Smooth muscle cell of bladder (primary cell): ENCODE measurements around the gene RBM41. TPM values are rescaled to one million over a fixed set of nuclear protein-coding genes. Genes with fewer than 3 reads are reported as not detected.

Source experiments
- total RNA-seq: library from RNA; depleted of rRNA; stranded (reverse); fragments of >200 nt; gene quantifications from 2 replicates; pipeline ENCODE4 v1.2.3, GENCODE V29; 2014

Gene RBM41
- 11.8 and 13.2 TPM in 2 replicates for total RNA-seq

GRCh38 chrX:107118322-107119147, at the start of gene RBM41:
RBM41 (minus strand) TSS chrX:107118822; CDS start chrX:107118773, 49 bp downstream.

Other genes with a start within 250 kb of the RBM41 start
- gene RIPPLY1, start 215.5 kb downstream of the RBM41 start, total RNA-seq = 0.14 TPM in 1 of 2 replicates, not detected in the other
- not detected in 2 replicates for gene CLDN2, start 198.4 kb downstream of the RBM41 start, total RNA-seq
- gene MORC4, start 118.6 kb downstream of the RBM41 start, total RNA-seq = 42.8 and 48.5 TPM in 2 replicates
- gene NUP62CL, start 87.6 kb upstream of the RBM41 start, total RNA-seq = 0.14 TPM in 1 of 2 replicates, not detected in the other
- gene DNAAF6, start 87.8 kb upstream of the RBM41 start, total RNA-seq = not detected in 2 replicates